ENCODE data around the gene EPHB2.
"Not testable (repeated sequence)": the region's sequence is repeated elsewhere in the genome, so short reads cannot be mapped to it uniquely, and the experiment has no call there.

EPHB2 gene

DNA sequence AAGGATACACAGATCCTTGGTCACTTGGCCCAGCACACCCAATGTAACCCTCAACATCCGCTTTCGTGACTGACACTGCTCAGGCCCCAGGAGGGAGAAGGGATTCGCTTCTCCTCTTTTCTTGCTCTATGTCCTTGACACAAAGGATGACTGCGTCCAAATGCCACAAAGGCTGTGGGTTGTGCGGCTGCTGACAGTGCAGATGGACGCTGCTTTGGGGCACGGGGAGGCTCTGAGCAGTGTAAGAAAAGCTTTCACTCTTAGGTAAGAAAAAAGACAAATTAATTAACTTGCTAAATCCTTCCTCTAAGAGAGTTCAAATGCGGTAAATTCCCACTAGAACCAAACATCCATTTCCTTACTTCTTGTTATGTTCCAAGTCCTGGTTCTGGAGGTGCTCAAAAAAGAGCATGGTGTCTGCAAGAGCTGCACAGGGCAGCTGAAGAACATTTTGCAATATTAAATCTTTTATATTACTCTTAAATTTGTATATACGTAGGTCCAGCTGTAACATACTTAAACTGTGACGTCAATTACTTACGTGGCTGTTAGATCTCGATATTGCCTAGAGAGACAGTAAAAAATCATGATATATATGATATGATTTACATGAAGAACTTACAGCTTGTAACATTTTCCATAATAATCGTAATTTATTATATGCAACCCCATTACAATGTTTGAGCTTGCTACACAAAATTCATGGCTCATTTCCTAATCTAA is 19.4 kb upstream of the EPHB2 start:
- DNase-seq, result no peak

DNA sequence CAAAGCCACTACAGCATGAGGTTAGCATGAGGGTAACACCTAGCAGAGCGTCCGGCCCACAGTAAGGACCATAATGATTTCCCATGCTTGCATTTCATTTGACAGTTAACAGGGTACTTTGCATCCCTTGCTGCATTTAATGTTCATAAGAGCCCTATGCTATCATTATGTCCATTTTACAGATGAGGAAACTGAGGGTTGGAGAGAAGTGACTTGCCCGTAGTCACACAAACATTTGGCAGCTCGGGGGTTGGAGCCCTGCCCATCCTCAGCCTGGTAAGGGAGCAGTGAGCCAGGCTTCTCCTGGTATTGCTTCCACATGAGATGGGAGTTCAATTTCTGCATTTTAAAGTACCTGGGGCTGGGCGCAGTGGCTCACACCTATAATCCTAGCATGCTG is 16.5 kb upstream of the EPHB2 start:
- no peak for DNase-seq

DNA sequence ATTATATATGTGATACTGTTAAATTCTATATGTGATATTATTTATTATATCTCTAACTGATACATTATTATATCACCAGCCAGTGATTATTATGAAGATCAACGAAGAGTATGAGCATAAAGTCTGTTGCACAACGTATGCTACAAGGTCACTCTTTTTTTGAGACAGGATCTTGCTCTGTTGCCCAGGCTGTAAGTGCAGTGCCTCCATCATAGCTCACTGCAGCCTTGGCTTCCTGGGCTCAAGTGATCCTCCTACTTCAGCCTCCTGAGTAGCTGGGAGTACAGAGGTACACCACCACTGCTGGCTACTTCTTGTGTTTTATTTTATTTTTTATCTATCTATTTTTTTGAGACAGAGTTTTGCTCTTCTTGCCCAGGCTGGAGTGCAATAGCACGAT is 14.0 kb upstream of the EPHB2 start:
- no peak for DNase-seq

DNA sequence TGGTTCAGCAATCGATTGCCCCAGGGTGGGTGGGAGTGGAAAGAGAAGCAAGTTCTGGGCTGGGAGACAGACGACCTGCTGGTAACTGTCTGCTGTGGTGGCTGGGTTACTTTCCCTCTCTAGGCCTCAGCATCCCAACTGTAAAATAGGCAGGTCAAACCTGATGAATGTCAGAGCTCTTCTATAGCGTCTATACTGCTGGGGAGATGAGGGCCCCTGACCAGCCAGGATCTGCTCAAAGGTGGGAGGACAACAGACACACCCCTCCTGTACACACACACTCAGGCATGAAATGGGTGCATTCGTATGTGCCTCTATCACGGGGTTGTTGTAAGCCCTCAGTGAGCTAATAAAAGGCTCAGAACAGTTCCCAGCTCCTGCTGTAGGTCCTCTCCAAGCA is 12.7 kb upstream of the EPHB2 start:
- no peak for DNase-seq

DNA sequence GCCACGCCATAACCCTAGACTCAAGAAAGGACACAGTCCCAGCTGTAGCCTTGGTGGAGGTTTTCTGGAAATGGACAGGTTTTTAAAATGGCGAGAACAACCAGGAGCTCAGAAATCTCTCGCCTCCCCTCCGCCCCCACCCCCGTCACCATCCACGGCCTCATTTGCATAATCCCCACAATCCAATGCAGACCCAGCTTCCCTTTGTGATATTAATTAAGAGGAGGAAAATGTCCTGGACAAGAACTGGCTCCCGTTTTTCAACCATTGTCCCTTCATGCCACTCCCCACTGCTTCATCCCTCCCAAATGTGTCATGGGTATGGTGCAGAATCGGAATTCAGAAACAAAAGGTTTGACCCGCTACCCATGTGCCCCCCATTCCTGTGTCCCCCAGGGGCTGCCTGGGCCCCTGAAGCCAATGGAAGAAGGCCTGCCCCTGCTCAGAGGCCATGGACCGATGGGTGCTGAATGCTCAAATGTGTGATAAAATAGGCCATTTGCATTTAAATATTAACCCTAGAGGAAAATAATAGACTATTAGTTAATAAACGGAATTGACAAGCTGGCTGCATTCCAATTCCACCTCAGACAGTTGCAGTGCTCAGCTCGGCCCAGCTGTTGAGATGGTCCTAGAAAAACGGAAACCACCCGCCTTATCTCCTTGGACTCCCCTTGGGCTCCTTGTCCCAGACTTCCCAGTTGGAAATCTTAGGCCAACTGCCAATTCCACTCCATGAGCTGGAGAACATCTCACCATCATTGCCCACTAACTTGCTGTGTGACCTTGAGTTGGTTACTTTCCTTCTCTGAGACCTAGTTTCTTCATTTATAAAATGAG is 10.7 kb upstream of the EPHB2 start:
- no peak for DNase-seq

DNA sequence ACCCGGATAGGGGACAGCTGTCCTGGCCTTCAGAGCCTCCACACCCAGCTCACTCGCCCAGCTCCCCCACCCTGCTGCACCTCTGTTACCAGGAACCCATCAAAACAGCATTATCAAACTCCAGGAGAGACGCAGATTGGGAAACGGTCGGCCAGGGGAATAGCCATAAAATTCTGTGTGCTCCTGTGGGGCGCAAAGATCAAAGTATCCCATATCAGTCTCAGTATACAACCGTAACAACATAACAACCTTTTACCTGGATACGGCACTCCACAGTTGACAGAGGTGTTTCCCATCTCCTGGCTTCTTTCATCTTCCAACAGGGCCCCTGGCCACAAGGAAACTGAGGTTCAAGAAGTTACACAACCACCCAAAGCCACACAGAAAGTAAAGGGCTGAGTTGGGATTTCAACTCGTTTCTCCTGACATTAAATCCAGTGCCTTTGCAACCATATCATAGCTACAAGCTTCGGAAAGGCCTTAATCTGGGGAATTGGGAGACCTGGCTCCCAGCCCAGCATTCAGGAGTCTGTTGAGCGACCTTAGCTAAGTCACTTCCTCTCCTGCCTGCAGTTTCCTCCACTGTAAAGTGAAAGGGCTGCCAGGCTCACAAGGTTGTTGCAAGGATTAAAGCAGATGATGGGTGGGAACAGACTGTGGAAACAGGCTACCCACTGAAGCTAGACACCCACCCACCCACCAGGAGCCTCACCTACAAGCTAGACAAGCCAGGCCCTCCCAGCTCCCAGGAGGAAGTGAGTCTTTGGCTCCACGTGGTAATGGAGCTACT is 8.1 kb upstream of the EPHB2 start:
- DNase-seq, result no peak

DNA sequence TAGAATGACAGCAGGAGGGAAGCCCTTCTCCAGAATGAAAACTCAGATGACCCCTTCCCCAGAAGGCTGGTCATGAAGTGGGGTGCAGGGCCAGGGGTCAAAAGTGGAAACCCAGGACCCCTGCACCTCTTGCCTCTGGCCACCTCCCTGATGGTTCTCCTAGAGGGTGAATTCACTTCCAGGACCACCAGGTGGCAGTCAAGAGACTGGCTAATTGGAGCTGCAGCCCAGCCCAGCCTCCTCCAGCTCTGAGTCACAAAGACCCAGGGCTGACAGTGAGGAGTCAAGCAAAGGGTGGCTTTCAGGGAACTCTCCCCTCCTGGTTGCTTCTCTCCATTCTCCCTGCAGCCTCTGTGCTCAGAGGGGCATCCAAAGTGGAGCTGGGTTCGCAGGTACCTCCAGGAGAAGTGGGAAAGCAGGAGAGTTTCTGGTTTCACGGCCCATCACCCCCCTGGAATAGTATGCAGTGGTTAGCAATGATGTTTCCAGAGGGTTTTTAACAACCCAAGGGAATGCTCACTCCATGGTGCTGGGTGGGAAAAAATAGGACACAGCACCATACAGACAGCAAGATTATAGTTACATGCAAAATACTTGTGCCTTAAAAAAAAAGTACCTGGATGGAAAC is 6.1 kb upstream of the EPHB2 start:
- peak; percentile 39 to 66 for DNase-seq

DNA sequence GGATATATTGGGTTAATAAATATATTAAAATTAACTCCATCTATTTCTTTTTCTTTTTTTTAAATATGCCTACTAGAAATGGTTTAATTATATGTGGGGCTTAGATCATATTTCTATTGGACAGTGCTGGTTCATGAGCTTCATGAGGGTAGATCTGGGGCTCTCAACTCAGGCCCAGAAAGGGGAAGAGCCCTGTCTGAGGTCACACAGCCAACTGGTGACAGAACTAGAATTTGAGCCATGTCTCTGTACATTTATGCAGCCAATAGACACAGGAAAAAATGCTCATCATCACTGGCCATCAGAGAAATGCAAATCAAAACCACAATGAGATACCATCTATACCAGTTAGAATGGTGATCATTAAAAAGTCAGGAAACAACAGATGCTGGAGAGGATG is 5.1 kb upstream of the EPHB2 start:
- DNase-seq, result no peak

DNA sequence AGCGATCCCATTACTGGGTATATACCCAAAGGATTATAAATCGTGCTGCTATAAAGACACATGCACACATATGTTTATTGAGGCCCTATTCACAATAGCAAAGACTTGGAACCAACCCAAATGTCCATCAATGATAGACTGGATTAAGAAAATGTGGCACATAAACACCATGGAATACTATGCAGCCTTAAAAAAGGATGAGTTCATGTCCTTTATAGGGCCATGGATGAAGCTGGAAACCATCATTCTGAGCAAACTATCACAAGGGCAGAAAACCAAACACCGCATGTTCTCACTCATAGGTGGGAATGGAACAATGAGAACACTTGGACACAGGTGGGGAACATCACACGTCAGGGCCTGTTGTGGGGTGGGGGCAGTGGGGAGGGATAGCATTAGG is 4.5 kb upstream of the EPHB2 start:
- not testable (repeated sequence) for DNase-seq

DNA sequence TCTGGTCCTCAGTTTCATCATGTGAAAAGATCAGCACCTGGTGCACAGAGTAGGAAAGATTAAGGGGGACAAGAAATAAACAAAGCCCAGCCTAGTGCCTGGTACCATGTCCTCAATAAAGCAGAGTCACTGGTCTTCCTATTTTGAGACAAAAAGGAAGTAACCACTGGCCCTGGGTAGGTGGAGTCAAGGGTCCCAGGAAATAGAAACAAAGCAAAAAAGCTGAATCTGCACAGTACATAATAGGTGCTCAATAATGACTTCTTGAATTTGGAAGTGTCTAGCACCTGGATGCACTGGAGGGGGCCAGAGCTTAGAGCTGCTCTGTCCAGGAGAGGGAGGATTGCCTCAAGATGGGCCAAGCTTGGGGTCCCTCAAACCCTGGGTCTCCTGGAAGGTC is 1.9 kb upstream of the EPHB2 start:
- DNase-seq, result no peak

DNA sequence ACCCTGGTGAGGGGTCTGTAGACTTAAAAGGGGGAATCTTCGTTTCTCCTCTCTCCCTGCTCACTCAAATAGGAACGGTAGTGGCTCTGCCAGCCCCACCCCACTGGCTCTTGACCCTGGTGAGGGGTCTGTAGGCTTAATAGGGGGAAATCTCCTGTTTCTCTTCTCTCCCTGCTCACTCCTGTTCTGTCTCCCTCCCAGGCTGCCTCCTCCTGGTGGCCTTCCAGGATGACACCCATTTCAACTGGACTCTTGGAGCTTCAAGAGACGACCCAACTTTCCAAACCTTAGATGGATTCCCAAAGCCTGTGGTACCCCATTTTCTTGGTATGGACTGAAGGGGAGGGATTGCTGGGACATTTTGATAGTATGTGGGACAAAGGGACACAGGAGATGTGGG is 1.4 kb upstream of the EPHB2 start:
- peak in 1 of 2 experiments; percentile 16 for DNase-seq

DNA sequence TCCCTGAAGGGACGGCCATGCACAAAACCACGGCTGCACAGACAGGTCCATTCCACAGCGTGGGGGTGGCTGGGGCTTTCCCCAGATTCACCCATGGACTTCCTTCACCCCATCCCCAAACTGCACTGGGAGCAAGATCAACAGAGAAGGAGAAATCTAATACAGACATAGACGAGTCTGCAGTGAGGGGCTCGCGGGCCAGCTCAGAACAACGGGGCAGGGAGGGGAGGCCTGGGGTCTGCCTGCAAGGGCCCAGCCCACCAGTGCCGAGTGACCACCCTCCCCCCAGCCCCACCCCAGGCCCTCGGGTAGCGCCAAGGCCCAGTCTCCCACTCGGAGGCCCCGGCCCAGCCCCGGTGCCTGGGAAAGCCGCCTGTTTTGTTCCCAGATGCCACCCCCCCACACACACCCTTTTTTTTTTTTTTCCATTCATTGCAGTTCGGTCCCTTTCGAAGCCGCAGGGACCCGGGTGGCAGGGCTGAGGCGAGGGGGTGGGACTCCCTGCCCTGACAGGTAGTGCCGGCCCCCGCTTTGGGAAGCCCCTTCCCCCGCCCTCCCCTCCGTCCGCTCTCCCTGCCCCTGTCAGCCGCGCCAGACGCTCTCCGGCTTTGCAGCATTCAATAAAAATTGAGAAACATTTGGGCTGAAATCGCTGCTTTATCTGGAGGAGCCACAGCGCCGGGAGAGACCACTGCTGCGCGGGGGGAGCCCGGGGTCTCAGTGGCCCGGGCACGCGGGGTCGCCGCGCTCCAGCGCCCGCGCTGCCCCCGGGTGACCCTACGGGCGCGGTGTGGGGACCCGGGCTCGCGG is 543 bp upstream of the EPHB2 start:
- DNase-seq, result peak in 1 of 2 experiments; percentile 40

DNA sequence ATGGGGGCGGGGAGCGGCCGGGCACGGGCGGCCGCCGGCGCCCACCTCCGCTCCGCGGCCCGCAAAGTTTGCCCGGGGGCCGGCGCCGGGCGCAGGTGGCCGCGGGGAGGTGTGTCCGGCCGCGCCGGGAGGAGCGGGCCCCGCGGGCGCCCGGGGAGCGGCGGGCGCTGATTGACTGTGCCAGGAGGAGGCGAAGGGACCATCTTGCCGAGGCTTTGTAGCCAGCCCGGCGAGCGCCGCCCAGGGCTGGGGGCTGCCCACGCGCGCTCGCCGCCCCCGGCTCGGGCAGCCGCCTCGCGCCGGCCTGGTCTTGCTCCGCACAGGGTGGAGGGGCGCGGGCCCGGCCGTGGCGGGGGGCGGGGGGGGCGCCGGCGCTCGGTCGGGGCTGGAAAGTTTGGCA is 432 bp downstream of the EPHB2 start:
- peak in 1 of 2 experiments; percentile 3 for DNase-seq

DNA sequence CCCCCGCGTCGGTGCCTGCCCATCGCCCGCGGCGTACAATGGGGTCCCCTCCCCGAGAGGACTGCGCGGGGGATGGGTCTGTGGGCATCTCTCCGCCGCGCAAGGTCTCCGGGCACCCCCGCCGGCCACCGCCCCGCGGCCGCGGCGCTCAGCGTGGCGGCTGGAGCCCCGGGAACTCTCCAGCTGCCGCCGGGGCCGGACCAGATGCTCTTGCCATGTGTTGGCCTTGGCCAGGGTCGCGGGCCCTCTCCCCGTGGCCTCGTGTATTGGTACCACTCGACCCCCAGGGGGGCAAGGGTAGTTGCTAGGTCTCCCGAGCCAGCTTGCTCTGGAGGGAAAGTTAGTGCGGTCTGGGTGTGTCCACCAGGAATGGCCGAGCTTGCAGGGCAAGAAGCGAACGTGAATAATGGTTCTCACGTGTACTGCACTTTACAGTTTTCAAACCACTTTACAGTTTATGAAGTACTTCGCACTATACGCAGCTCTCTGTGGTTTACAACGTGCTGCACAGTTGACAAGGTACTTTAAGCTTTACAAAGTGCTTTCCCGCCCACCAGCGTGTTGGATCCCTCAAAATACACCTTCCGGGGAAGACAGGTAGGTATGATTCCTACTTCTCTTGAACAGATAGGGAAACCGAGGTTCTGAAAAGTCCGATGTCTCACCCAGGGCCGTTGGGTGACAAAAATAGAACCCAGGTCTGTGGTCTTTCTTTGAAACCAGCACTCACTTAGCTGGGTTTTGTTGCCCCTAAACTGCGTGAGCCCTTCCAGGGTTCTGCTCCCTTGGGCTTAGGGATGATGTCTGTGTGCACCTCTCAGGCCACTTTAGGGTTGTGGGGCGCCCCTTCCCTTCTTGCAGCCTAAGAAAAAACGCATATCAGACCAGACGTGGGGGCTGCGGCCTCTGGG is 1.2 kb downstream of the EPHB2 start:
- DNase-seq, result peak in 1 of 2 experiments; percentile 4

DNA sequence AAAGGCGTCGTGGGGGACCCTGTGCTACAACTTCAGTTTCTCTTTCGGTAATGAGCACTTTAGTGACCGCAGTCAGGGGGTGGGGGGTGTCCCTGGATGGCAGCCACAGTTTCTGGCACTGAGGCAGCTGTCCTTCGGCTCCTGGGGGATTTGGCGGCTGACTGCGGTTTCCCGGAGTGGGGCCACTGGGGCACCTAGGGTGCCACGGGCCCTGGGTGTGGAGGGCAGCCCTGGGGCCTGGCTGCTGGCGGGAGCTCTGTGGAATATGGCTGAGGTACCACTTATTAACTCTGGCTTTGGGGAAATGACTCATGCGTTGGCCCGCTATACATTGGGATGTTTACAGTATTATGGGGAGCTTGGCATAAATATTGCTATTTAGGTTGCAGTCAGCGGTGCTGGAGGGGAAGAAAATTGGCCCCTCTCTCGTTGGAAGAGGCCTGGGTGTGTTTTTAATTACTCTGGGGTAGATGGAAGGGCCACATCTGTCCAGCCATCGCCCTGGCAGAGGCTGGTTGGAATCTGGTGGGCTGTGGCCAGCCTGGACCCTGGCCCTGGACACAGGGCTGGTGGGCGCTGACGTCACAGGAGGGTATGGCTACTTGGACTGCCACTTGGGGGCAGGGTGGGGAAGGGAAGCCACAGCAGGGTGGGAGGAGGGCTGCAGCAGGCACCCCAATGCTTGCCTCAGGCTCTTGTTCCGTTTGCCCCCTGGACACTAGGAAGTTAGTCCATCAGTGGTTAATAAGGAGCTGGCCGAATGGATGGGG is 2.0 kb downstream of the EPHB2 start:
- DNase-seq, result no peak

DNA sequence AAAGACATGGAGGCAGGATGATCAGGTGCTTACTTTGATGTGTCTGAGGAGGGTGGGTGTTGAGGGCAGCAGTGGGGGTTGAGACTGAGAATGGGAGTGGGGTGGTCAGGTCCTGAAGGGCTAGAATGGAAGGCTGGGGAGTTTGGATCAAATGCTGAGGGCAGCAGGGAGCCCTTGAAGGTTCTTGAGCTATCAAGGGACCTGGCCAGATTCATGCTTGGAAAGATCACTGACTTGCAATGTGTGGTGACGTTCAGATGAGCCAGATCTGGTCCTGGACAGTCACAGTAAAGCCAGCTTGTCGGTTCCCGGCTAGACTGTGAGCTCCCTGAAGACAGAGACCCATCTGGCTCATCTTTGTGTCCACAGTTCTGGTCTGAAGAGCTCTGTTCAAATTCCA is 3.8 kb downstream of the EPHB2 start:
- no peak for DNase-seq

DNA sequence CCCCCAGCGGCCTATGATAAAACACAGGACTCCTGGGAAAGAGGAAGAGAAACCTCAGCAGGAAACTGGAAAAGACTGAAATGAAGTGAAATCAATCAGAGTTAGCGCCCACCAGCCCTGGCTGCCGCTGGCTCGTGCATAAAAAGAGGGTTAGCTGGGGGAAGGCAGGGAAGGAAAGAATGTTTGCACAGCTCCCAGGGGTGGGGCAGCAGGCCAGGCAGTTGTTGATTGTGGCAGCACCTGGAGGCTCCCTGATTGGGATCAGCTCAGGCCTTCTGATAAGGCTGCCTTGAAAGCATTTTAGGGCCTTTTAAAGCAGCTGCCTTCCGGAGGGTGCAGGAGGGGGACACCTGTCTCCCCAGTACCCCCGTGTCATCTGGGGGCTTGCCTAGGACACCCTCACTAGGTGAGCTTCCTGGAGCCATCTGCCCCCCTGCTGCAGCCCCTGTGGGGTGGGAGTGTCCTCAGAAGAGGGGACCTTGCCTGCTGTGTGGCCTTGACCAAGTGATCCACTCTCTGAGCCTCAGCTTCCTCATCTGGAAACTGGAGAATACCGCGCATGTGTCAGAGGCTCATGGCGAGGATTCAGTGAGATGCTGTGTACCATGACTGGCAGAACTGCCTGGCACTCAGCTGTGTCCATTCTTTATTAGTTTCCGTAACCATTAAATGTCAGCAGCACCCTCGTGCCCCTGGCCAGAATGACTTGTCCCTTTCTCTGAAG is 6.6 kb downstream of the EPHB2 start:
- no peak for DNase-seq

DNA sequence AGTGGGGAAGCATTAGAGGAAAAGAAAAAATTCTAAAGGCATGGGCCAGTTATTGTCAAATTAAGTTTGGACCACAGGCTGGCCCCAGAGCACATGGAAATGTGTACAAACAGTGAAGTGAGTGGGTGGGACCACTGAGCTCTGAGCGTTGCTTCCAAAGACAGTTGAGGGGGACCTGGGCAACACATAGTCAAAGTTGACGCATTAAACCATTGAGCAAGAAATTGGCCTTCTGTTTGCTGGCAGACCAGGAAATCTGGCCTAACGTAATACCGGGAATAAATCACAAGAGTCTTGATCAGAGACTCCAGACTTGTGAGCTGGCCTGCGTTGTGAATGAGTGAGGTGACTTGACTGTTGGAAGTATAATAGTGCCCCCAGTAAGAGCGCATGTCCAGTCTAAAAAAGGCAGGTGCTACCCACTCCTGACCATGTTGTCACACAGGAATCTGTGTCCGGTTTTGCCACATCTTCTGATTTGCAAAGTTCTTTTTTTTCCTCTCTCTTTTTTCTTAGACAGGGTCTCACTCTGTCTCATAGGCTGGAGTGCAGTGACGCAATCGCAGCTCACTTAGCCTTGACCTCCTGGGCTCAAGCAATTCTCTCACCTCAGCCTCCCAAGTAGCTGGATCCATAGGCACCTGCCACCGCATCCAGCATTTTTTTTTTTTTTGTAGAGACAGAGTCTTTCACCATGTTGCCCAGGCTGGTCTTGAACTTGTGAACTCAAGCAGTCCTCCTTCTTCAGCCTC is 10.7 kb downstream of the EPHB2 start:
- DNase-seq, result no peak
